Measurements from ENCODE around the gene CHRD. TPM values are rescaled to one million over a fixed set of nuclear protein-coding genes. Genes with fewer than 3 reads are reported as not detected.

The CHRD gene
- total and polyA plus RNA-seq, 9 of the 15 experiments (the other 6 are each of a cell fraction or from before 2014, with no cell fraction given) = 0.11 to 1.3 (median 0.59) TPM; not detected in 3

DNA sequence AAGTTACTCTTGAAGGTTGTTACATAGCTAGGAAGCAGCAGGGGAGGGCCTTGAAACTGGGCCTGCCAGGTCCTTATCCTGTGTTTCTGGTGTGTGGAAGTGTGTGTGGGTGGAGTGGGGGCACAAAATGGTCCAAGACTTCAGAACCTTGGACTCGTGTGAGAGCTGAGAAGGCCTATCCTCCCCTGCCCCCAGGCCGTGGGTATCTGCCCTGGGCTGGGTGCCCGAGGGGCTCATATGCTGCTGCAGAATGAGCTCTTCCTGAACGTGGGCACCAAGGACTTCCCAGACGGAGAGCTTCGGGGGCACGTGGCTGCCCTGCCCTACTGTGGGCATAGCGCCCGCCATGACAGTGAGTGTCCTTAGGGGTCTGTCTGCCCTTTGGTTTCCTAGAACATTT is 4.5 kb downstream of the CHRD start:
- H3K27me3 ChIP-seq (ENCODE audit: control insufficient read depth in 2 of 2, insufficient read depth in 2 of 2, low read length in 2 of 2) = peaks cover 19 to 79% of the 10 kb centered on the region in 2 experiments
- no peak overlapping the region for H3K27ac ChIP-seq (ENCODE audit: extremely low read depth, low read depth, low read length)
- no TSS peak for BruUV-seq (replicated peaks)
- WGBS (ENCODE audit: insufficient coverage, low coverage, missing lambda C conversion rate) = 9% methylated on average over 9 of the region's 9 CpGs
- no peaks in the 10 kb centered on the region for H3K9me3 ChIP-seq (replicated peaks; ENCODE audit: control insufficient read depth, insufficient read depth, low read depth, low read length)
- H3K9me1 ChIP-seq (ENCODE audit: control insufficient read depth, insufficient read depth, low read length) = no peaks in the 10 kb centered on the region
- no peaks in the 10 kb centered on the region for H3K36me3 ChIP-seq (ENCODE audit: control insufficient read depth, insufficient read depth, low read length)
- H3K4me3 ChIP-seq = no peak overlapping the region
- in situ Hi-C loops (cut with MboI) (no loop called here), intact Hi-C loops (cut with micrococcal nuclease) (loop anchor here (10.0 kb wide), 1 partner anchor 330 kb away; the partner anchor contains the start of gene MAGEF1)
- no peaks in the 10 kb centered on the region for H3K79me2 ChIP-seq (ENCODE audit: control insufficient read depth, insufficient read depth, low read length)
- ChIA-PET CTCF (ENCODE audit: low intra/inter-chr PET ratio) (no interaction called here), POLR2A (interaction anchor here (0.9 to 2.3 kb wide), 2 partner anchors 12 to 21 kb away, joined by 3 to 6 read pairs; no protein-coding TSS in a partner anchor)
- ATAC-seq = no peak
- no peak overlapping the region for H3K4me2 ChIP-seq (ENCODE audit: insufficient read depth, low read length)
- H3K4me1 ChIP-seq (replicated peaks in 1 of 2; ENCODE audit: control insufficient read depth in 2 of 2, insufficient read depth in 2 of 2, low read length in 2 of 2) = peaks cover 0 to 31% of the 10 kb centered on the region in 2 experiments; a peak in 2 of 5 replicates
- H2AFZ ChIP-seq (ENCODE audit: low read depth, low read length) = no peak overlapping the region
- TF ChIP-seq FIP1L1 (IDR thresholded peaks at IDR 0.05; ENCODE audit: low read depth, low read length, poor library complexity, severe bottlenecking) = no peak
- no peak for TF ChIP-seq PURB (CRISPR knock-in tag; IDR thresholded peaks at IDR 0.05; ENCODE audit: low read depth)
- 0 out of 2 replicates have a peak, but pooled peaks have one; percentile 2 for TF ChIP-seq SPI1 (IDR thresholded peaks at IDR 0.05; ENCODE audit: borderline replicate concordance, low read depth, low read length)
- no peak overlapping the region for H3K9ac ChIP-seq (ENCODE audit: insufficient read depth in 1 of 2, low read depth in 2 of 2, low read length in 2 of 2)
- H4K20me1 ChIP-seq (replicated peaks; ENCODE audit: control insufficient read depth, insufficient read depth, low read length) = peaks cover 7% of the 10 kb centered on the region
- FAIRE-seq = no peak
- DNase-seq (ENCODE audit: extremely low read depth in 1 of 4, low spot score in 3 of 4) = no peak

DNA sequence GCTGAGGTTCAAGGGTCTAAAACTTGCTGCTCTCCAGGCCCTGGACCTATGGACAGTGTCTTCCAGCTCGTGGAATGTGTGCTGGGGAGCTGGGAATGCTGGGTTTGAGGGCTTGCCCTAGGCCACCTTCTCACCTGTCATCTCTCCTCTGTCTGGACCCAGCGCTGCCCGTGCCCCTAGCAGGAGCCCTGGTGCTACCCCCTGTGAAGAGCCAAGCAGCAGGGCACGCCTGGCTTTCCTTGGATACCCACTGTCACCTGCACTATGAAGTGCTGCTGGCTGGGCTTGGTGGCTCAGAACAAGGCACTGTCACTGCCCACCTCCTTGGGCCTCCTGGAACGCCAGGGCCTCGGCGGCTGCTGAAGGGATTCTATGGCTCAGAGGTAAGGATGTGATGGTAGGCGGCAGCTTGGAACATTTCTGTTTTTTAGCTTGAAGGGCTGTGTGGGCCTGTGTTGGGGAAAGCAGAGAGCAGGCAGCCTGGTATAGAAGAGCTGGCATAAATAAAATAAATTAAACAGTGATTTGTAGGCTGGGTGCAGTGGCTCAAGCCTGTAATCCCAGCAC is 5.1 kb downstream of the CHRD start:
- in situ Hi-C loops (cut with MboI) (no loop called here), intact Hi-C loops (cut with micrococcal nuclease) (loop anchor here (10.0 kb wide), 1 partner anchor 330 kb away; the partner anchor contains the start of gene MAGEF1)
- no TSS peak for BruUV-seq (replicated peaks)
- ATAC-seq (no peak), FAIRE-seq (no peak), DNase-seq (ENCODE audit: extremely low read depth in 1 of 4, low spot score in 3 of 4) (no peak)
- 9% methylated on average over 8 of the region's 8 CpGs for WGBS (ENCODE audit: insufficient coverage, low coverage, missing lambda C conversion rate)
- Histone ChIP-seq H3K79me2 (ENCODE audit: control insufficient read depth, insufficient read depth, low read length) (no peaks in the 10 kb centered on the region), H3K9me3 (replicated peaks; ENCODE audit: control insufficient read depth, insufficient read depth, low read depth, low read length) (no peaks in the 10 kb centered on the region), H3K27me3 (ENCODE audit: control insufficient read depth in 2 of 2, insufficient read depth in 2 of 2, low read length in 2 of 2) (peaks cover 19 to 79% of the 10 kb centered on the region in 2 experiments), H3K9ac (ENCODE audit: insufficient read depth in 1 of 2, low read depth in 2 of 2, low read length in 2 of 2) (no peak overlapping the region), H3K4me3 (no peak overlapping the region), H2AFZ (ENCODE audit: low read depth, low read length) (no peak overlapping the region), H3K36me3 (ENCODE audit: control insufficient read depth, insufficient read depth, low read length) (no peaks in the 10 kb centered on the region), H3K9me1 (ENCODE audit: control insufficient read depth, insufficient read depth, low read length) (no peaks in the 10 kb centered on the region), H3K4me1 (replicated peaks in 1 of 2; ENCODE audit: control insufficient read depth in 2 of 2, insufficient read depth in 2 of 2, low read length in 2 of 2) (peaks cover 0 to 28% of the 10 kb centered on the region in 2 experiments; a peak in 2 of 5 replicates), H4K20me1 (replicated peaks; ENCODE audit: control insufficient read depth, insufficient read depth, low read length) (peaks cover 7% of the 10 kb centered on the region), H3K4me2 (ENCODE audit: insufficient read depth, low read length) (no peak overlapping the region), H3K27ac (ENCODE audit: extremely low read depth, low read depth, low read length) (no peak overlapping the region)
- CTCF ChIA-PET (ENCODE audit: low intra/inter-chr PET ratio) = no interaction called here
- no peak for TF ChIP-seq ZNF444 (CRISPR knock-in tag; IDR thresholded peaks at IDR 0.05)
- POLR2A ChIA-PET = interaction anchor here (0.9 to 2.3 kb wide), 2 partner anchors 13 to 22 kb away, joined by 3 to 6 read pairs; no protein-coding TSS in a partner anchor

Data from K562 (cell line).